ENCODE data around the gene IL4. TPM values are rescaled to one million over a fixed set of nuclear protein-coding genes. Genes with fewer than 3 reads are reported as not detected.

IL4 gene
- not detected in 3 replicates for total RNA-seq (2021)
- not detected for Bru-seq, nascent RNA
- long read RNA-seq, experiment 1 = 0 reads
- long read RNA-seq, experiment 2 = 0 reads
- long read RNA-seq, experiment 3 = 0 reads

DNA sequence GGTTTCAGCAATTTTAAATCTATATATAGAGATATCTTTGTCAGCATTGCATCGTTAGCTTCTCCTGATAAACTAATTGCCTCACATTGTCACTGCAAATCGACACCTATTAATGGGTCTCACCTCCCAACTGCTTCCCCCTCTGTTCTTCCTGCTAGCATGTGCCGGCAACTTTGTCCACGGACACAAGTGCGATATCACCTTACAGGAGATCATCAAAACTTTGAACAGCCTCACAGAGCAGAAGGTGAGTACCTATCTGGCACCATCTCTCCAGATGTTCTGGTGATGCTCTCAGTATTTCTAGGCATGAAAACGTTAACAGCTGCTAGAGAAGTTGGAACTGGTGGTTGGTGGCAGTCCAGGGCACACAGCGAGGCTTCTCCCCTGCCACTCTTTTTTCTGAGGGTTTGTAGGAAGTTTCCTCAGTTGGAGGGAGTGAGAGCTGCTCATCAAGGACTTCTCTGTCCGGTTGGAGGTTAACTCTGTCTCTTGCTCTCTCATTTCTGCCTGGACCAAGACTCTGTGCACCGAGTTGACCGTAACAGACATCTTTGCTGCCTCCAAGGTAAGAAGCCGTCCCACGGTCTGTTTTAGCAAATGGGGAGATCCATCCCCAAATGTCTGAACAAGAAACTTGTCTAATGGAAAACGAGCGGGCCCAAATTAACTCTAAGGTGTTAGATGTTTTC lies at the start of gene IL4:
IL4 (plus strand) TSS at position 51 of the 692 bp plus-strand sequence; CDS start at position 113, 62 bp downstream.
- Mint-ChIP-seq H3K36me3 (peaks cover 2% of the 10 kb centered on the region; the same call in 1 of the 2 replicates), H3K4me3 (no peak within 1 kb of the TSS), H3K4me1 (peaks cover 7% of the 10 kb centered on the region; the same call in 1 of the 2 replicates), H3K9me3 (peaks cover 9% of the 10 kb centered on the region), H3K27me3 (ENCODE audit: low read depth) (no peaks in the 10 kb centered on the region), H3K27ac (no peak within 1 kb of the TSS)
- ChIA-PET CTCF (interaction anchor here (1.3 kb wide), 1 partner anchor 146 kb away, joined by 4 read pairs; no protein-coding TSS in a partner anchor), POLR2A (no interaction called here)
- DNase-seq (ENCODE audit: low spot score) = no peak
- TF ChIP-seq ZNF416 (CRISPR knock-in tag; IDR thresholded peaks at IDR 0.05) = no peak
- no peak for TF ChIP-seq TP53 (CRISPR knock-in tag; IDR thresholded peaks at IDR 0.05)
- TF ChIP-seq, protein P1, sequence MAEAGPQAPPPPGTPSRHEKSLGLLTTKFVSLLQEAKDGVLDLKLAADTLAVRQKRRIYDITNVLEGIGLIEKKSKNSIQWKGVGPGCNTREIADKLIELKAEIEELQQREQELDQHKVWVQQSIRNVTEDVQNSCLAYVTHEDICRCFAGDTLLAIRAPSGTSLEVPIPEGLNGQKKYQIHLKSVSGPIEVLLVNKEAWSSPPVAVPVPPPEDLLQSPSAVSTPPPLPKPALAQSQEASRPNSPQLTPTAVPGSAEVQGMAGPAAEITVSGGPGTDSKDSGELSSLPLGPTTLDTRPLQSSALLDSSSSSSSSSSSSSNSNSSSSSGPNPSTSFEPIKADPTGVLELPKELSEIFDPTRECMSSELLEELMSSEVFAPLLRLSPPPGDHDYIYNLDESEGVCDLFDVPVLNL (CRISPR knock-in tag; IDR thresholded peaks at IDR 0.05; ENCODE audit: borderline replicate concordance, low read depth) = no peak
- ATAC-seq = no peak

DNA sequence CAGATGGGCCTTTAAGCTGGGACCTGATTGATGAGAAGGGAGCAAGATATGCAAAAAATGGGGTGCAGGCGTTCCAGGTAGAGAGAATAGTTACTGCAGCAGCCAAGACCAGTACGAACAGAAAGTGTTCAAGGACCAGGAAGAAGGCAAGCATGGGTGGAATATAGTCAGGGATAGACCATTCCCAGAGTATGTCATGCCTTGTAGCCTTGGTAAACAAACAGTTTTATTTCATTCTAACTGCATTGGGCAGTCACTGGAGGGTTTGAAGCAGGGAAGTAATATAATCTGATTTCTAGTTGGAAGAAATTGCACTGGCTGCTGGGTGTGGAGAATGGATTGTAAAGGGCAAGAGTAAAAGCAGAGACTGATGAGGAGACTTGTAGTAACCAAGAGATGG lies 46.3 kb upstream of the IL4 start:
- Mint-ChIP-seq H3K27me3 (ENCODE audit: low read depth) (no peaks in the 10 kb centered on the region), H3K36me3 (peaks cover 4% of the 10 kb centered on the region), H3K4me3 (no peak overlapping the region), H3K9me3 (no peaks in the 10 kb centered on the region), H3K4me1 (no peaks in the 10 kb centered on the region), H3K27ac (peak overlapping the region; percentile 0; the same call in 1 of the 2 replicates)
- ATAC-seq (no peak), DNase-seq (ENCODE audit: low spot score) (no peak)
- ChIA-PET POLR2A (no interaction called here), CTCF (no interaction called here)
- TF ChIP-seq, protein P2, sequence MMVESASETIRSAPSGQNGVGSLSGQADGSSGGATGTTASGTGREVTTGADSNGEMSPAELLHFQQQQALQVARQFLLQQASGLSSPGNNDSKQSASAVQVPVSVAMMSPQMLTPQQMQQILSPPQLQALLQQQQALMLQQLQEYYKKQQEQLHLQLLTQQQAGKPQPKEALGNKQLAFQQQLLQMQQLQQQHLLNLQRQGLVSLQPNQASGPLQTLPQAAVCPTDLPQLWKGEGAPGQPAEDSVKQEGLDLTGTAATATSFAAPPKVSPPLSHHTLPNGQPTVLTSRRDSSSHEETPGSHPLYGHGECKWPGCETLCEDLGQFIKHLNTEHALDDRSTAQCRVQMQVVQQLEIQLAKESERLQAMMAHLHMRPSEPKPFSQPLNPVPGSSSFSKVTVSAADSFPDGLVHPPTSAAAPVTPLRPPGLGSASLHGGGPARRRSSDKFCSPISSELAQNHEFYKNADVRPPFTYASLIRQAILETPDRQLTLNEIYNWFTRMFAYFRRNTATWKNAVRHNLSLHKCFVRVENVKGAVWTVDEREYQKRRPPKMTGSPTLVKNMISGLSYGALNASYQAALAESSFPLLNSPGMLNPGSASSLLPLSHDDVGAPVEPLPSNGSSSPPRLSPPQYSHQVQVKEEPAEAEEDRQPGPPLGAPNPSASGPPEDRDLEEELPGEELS (CRISPR knock-in tag; IDR thresholded peaks at IDR 0.05) = no peak
- TF ChIP-seq, protein P3, sequence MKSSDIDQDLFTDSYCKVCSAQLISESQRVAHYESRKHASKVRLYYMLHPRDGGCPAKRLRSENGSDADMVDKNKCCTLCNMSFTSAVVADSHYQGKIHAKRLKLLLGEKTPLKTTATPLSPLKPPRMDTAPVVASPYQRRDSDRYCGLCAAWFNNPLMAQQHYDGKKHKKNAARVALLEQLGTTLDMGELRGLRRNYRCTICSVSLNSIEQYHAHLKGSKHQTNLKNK (CRISPR knock-in tag; IDR thresholded peaks at IDR 0.05) = no peak
- TF ChIP-seq ATF1 (CRISPR knock-in tag; IDR thresholded peaks at IDR 0.05) (no peak), NR2C2 (CRISPR knock-in tag; IDR thresholded peaks at IDR 0.05) (no peak), TEAD1 (CRISPR knock-in tag; IDR thresholded peaks at IDR 0.05) (no peak), HMGA2 (CRISPR knock-in tag; IDR thresholded peaks at IDR 0.05) (no peak), NR1H2 (CRISPR knock-in tag; IDR thresholded peaks at IDR 0.05) (no peak), NFYB (CRISPR knock-in tag; conservative IDR thresholded peaks at IDR 0.05; ENCODE audit: low read depth) (no peak), FOXP1 (CRISPR knock-in tag; IDR thresholded peaks at IDR 0.05; ENCODE audit: borderline replicate concordance) (no peak), ZNF138 (CRISPR knock-in tag; conservative IDR thresholded peaks at IDR 0.05) (no peak), GTF2I (CRISPR knock-in tag; conservative IDR thresholded peaks at IDR 0.05) (no peak)
- TF ChIP-seq, protein P4, sequence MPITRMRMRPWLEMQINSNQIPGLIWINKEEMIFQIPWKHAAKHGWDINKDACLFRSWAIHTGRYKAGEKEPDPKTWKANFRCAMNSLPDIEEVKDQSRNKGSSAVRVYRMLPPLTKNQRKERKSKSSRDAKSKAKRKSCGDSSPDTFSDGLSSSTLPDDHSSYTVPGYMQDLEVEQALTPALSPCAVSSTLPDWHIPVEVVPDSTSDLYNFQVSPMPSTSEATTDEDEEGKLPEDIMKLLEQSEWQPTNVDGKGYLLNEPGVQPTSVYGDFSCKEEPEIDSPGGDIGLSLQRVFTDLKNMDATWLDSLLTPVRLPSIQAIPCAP (CRISPR knock-in tag; IDR thresholded peaks at IDR 0.05) = no peak
- TF ChIP-seq, protein P5, sequence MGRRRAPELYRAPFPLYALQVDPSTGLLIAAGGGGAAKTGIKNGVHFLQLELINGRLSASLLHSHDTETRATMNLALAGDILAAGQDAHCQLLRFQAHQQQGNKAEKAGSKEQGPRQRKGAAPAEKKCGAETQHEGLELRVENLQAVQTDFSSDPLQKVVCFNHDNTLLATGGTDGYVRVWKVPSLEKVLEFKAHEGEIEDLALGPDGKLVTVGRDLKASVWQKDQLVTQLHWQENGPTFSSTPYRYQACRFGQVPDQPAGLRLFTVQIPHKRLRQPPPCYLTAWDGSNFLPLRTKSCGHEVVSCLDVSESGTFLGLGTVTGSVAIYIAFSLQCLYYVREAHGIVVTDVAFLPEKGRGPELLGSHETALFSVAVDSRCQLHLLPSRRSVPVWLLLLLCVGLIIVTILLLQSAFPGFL (CRISPR knock-in tag; IDR thresholded peaks at IDR 0.05; ENCODE audit: borderline replicate concordance) = no peak
- TF ChIP-seq, protein P6, sequence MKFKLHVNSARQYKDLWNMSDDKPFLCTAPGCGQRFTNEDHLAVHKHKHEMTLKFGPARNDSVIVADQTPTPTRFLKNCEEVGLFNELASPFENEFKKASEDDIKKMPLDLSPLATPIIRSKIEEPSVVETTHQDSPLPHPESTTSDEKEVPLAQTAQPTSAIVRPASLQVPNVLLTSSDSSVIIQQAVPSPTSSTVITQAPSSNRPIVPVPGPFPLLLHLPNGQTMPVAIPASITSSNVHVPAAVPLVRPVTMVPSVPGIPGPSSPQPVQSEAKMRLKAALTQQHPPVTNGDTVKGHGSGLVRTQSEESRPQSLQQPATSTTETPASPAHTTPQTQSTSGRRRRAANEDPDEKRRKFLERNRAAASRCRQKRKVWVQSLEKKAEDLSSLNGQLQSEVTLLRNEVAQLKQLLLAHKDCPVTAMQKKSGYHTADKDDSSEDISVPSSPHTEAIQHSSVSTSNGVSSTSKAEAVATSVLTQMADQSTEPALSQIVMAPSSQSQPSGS (CRISPR knock-in tag; IDR thresholded peaks at IDR 0.05; ENCODE audit: borderline replicate concordance, low read depth) = no peak
- TF ChIP-seq, protein P7, sequence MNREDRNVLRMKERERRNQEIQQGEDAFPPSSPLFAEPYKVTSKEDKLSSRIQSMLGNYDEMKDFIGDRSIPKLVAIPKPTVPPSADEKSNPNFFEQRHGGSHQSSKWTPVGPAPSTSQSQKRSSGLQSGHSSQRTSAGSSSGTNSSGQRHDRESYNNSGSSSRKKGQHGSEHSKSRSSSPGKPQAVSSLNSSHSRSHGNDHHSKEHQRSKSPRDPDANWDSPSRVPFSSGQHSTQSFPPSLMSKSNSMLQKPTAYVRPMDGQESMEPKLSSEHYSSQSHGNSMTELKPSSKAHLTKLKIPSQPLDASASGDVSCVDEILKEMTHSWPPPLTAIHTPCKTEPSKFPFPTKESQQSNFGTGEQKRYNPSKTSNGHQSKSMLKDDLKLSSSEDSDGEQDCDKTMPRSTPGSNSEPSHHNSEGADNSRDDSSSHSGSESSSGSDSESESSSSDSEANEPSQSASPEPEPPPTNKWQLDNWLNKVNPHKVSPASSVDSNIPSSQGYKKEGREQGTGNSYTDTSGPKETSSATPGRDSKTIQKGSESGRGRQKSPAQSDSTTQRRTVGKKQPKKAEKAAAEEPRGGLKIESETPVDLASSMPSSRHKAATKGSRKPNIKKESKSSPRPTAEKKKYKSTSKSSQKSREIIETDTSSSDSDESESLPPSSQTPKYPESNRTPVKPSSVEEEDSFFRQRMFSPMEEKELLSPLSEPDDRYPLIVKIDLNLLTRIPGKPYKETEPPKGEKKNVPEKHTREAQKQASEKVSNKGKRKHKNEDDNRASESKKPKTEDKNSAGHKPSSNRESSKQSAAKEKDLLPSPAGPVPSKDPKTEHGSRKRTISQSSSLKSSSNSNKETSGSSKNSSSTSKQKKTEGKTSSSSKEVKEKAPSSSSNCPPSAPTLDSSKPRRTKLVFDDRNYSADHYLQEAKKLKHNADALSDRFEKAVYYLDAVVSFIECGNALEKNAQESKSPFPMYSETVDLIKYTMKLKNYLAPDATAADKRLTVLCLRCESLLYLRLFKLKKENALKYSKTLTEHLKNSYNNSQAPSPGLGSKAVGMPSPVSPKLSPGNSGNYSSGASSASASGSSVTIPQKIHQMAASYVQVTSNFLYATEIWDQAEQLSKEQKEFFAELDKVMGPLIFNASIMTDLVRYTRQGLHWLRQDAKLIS (CRISPR knock-in tag; IDR thresholded peaks at IDR 0.05; ENCODE audit: borderline replicate concordance) = no peak
- TF ChIP-seq, protein P8, sequence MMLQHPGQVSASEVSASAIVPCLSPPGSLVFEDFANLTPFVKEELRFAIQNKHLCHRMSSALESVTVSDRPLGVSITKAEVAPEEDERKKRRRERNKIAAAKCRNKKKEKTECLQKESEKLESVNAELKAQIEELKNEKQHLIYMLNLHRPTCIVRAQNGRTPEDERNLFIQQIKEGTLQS (CRISPR knock-in tag; conservative IDR thresholded peaks at IDR 0.05) = no peak

All from WTC11 (cell line).